Tibial nerve (tissue), 4 donors: ENCODE data around the gene RCOR1.

Experiments
- CTCF ChIP-seq, 5 experiments: fragments of 200-600 bp in 3 of 5; fragments of 450-650 bp in 2 of 5; sonication (generic) in 3 of 5; IDR thresholded peaks; one replicate each; pipeline ENCODE4 v1.5.1; 2016 to 2019; ENCODE audit warnings: antibody characterized with exemption in 5 of 5, mild to moderate bottlenecking in 3 of 5, moderate library complexity in 2 of 5
- EP300 ChIP-seq, 2 donors: sonication (generic); formaldehyde crosslinking; IDR thresholded peaks; one replicate each; pipeline ENCODE4 v1.6.1; 2017; ENCODE audit warnings: antibody characterized with exemption in 2 of 2, mild to moderate bottlenecking in 1 of 2
- POLR2A ChIP-seq, 2 donors: fragments of 450-650 bp; IDR thresholded peaks; one replicate each; pipeline ENCODE4 v1.6.1; 2017; ENCODE audit warnings: antibody characterized with exemption in 2 of 2, mild to moderate bottlenecking in 2 of 2, moderate library complexity in 2 of 2

- TF ChIP-seq EP300 (IDR thresholded peaks at IDR 0.05) (no peak), CTCF (IDR thresholded peaks at IDR 0.05) (no peak), POLR2A (IDR thresholded peaks at IDR 0.05) (no peak)
Observed at GRCh38 chr14:102751088-102751487, 158.6 kb downstream of the RCOR1 start.
